ENCODE results near the gene NELL2.
"Not testable (repeated sequence)": the region's sequence is repeated elsewhere in the genome, so short reads cannot be mapped to it uniquely, and the experiment has no call there.

The NELL2 gene

DNA sequence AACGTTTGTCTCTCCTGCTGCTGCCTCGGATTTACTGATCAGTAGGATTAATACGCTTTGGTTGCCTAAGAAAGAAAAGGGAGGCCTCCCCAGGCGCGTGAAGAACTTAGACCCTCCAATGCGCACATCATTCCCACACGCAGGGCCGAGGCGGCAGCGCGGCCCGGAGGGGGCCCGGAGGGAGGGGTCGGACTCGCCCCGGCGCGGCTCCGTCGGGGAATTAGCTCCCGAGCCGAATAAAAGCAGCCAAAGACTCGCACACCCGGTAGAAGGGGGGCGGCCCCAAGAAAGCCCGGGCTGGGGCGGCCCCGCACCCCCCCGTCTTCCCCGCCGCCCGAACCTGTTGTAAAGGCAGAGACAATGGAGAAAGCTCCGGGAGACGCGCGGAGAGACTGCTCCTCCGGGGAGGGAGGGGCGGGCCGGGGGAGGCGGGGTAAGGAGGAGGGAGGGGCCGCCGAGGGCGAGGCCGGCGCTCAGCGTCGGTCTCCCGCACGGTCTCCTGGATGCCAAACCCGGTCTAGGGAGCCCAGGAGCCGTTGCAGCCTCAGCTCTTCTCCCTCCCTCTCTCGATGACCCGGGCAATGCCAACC is at the start of gene NELL2:
TSS of gene NELL2 (minus strand) at position 362 of the 590 bp plus-strand sequence. CDS start 446 bp downstream, outside the sequence.
- H3K27ac ChIP-seq: no peak within 1 kb of the TSS
- no peak for TF ChIP-seq ZFX (IDR thresholded peaks at IDR 0.05)
- TF ChIP-seq, protein P1, sequence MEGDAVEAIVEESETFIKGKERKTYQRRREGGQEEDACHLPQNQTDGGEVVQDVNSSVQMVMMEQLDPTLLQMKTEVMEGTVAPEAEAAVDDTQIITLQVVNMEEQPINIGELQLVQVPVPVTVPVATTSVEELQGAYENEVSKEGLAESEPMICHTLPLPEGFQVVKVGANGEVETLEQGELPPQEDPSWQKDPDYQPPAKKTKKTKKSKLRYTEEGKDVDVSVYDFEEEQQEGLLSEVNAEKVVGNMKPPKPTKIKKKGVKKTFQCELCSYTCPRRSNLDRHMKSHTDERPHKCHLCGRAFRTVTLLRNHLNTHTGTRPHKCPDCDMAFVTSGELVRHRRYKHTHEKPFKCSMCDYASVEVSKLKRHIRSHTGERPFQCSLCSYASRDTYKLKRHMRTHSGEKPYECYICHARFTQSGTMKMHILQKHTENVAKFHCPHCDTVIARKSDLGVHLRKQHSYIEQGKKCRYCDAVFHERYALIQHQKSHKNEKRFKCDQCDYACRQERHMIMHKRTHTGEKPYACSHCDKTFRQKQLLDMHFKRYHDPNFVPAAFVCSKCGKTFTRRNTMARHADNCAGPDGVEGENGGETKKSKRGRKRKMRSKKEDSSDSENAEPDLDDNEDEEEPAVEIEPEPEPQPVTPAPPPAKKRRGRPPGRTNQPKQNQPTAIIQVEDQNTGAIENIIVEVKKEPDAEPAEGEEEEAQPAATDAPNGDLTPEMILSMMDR (conservative IDR thresholded peaks at IDR 0.05): no peak

DNA sequence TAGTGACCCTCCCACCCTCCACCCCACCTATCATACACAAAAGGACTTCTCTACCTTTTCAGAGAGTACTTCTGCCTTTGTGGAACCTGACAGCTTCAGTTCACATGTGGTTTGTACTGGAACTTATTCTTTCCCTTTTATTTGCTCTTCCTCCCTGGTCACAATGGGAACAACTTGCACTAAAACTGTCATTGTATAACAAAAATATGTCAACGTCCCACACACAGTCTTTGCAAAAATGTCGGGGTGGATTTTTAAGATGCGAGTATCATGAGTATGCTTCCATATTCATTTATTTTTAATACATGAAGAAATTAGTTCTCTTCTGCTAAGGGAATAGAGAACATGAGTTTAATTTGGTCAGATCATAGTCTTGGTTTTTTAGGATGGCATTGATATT is 45.6 kb upstream of the NELL2 start:
- TF ChIP-seq ZFX (IDR thresholded peaks at IDR 0.05): no peak
- TF ChIP-seq, protein P1 (conservative IDR thresholded peaks at IDR 0.05): no peak

DNA sequence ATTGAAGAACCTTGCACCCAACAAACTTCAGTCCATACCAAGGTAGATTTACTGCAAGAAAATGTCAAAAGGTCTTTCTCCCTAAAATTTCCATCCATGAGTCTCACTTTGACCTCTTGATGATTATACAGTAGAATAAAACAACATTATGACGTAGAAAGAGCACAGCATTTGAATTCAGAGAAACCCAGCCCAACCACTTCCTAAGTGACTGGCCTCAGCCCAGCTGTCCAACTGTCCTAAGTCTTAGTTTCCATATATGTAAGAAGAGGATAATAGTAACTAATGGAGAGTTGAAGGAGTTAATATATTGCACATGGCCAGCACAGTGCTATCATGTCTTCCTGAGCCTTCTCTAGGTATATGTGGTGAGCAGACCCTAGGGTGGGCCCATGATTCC is 41.0 kb upstream of the NELL2 start:
- TF ChIP-seq, protein P1 (conservative IDR thresholded peaks at IDR 0.05): no peak
- no peak for TF ChIP-seq ZFX (IDR thresholded peaks at IDR 0.05)
- no peak overlapping the region for H3K27ac ChIP-seq

More for the DNA sequence above, 45.6 kb upstream of the NELL2 start:
- no peak overlapping the region for H3K27ac ChIP-seq

DNA sequence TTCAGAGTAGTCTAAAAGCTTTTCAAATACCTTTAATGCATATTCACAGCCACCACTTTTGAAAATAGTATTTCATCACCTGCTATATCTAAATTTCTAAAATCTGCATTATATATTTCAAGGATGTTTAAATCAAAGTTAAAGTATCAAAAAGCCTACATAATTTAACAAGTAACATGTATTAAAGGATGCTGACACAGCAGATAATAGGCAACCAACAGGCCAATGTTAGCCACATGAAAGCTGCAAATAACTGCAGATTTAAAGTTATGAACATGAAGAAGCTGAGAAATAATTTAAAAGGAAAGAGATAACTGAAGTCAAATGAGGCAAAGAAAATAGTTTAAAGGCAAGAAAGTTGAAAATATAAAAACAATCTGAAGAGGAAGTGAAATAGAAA is 39.8 kb upstream of the NELL2 start:
- TF ChIP-seq, protein P1 (conservative IDR thresholded peaks at IDR 0.05): no peak
- no peak for TF ChIP-seq ZFX (IDR thresholded peaks at IDR 0.05)
- no peak overlapping the region for H3K27ac ChIP-seq

DNA sequence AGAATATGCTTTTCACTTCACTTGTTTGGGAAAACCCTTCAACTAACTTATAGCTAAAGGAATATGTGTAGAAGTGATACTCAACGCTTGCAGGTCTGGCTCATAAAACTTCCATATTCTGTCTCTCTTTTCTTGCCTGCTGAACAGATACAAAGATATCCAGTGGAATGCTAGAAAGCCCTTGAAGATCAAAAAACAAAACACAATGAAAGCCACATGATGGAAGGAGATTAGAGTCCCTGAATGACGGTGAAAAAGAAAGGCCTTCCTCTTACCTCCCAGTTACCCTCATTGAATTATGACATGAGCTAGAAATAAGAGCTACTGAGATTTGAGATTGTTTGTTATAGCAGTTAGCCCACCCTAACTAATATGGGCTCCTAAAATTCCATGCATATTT is 28.2 kb upstream of the NELL2 start:
- TF ChIP-seq, protein P1 (conservative IDR thresholded peaks at IDR 0.05): no peak
- no peak for TF ChIP-seq ZFX (IDR thresholded peaks at IDR 0.05)
- no peak overlapping the region for H3K27ac ChIP-seq

DNA sequence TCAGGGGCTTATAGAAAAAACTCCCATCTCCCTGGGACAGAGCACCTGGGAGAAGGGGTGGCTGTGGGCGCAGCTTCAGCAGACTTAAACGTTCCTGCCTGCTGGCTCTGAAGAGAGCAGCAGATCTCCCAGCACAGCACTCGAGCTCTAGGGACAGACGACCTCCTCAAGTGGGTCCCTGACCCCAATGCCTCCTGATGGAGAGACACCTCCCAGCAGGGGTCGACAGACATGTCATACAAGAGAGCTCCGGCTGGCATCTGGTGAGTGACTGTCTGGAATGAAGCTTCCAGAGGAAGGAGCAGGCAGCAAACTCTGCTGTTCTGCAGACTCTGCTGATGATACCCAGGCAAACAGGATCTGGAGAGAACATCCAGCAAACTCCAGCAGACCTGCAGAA is 22.0 kb upstream of the NELL2 start:
- not testable (repeated sequence) for H3K27ac ChIP-seq

DNA sequence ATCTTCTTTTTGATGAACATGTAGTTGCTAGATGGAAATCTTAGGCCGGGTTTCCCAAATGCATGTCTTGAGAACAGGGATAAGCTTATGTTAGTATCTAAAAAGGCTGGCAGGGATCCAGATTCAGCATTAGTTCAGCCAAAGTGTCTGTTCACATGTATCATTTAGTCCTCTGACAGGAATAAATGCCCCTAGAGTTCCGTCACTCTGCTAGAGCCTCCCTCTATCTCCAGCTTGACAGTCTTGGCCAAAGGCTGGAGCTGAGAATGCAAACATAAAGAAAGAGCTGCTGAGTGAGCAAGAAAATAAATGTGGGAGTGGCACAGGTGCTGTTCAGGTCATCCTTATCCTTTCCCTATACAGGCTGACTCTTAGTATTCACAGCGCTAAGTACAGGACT is 13.8 kb upstream of the NELL2 start:
- H3K27ac ChIP-seq: no peak overlapping the region

More for the DNA sequence above, 13.8 kb upstream of the NELL2 start:
- no peak for TF ChIP-seq ZFX (IDR thresholded peaks at IDR 0.05)
- TF ChIP-seq, protein P1 (conservative IDR thresholded peaks at IDR 0.05): no peak
